RWPE1 (cell line): Measurements from ENCODE around the gene TEX52.
A peak's percentile ranks its signal among the peaks of the same experiment; 100 is the strongest.

Experiments
- CTCF ChIA-PET: fragments of 350-600 bp; sonication (Branson Sonifier 250); formaldehyde crosslinking; extraction: SDS; loops from one replicate; lab custom pipeline; 2021; lab: Yijun Ruan, JAX
- POLR2A ChIA-PET: fragments of 400-600 bp; formaldehyde crosslinking; extraction: SDS; loops from one replicate; lab custom pipeline; 2020; ENCODE audit warnings: antibody characterized with exemption; ENCODE audit not compliant: low non-redundant PET; lab: Yijun Ruan, JAX
- DNase-seq: peaks from one replicate; pipeline ENCODE4 v3.0.0; 2012; ENCODE audit warnings: low spot score
- H3K27ac ChIP-seq: fragments of 450-650 bp; 2 replicates; pipeline ENCODE4 v1.5.1; 2017
- CTCF ChIP-seq: fragments of 450-650 bp; conservative IDR thresholded peaks from 2 replicates; pipeline ENCODE4 v1.5.1; 2017; ENCODE audit warnings: low read depth, mild to moderate bottlenecking

Gene TEX52

DNA sequence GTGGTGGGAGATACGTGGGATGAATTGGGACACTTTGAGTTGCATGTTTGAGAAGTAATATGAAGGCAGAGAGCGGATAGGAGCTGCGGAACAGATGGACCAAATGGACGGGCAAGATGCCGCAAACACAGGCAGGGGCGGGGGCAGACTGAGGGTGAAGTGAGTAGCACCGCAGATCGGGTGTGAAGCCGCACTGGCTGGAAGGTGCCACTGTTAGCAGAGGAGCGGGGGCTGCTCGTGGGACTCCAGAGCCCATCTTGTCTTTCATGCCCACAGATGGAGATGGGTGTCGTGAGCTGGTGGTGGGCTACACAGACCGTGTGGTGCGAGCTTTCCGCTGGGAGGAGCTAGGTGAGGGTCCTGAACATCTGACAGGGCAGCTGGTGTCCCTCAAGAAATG is 37.0 kb downstream of the TEX52 start:
- DNase-seq: no peak
- ChIA-PET POLR2A (no interaction called here), CTCF (interaction anchor here (0.7 kb wide), 1 partner anchor 21 kb away, joined by 4 read pairs; no protein-coding TSS in a partner anchor)
- TF ChIP-seq CTCF: no peak
- H3K27ac ChIP-seq: no peak overlapping the region

- peak; percentile 66 for TF ChIP-seq CTCF
- POLR2A ChIA-PET: interaction anchor here (0.7 kb wide), 1 partner anchor 78 kb away, joined by 4 read pairs; no protein-coding TSS in a partner anchor
- CTCF ChIA-PET: interaction anchor here (0.7 to 1.2 kb wide), 4 partner anchors 13 to 1372 kb away, joined by 3 to 4 read pairs (median 3); no protein-coding TSS in a partner anchor
- DNase-seq: peak; percentile 59
- H3K27ac ChIP-seq: peak overlapping the region; percentile 85
Measured at GRCh38 chr12:2813214-2814185, 43.3 kb downstream of the TEX52 start.

GRCh38 chr12:2812290-2813213 is 44.3 kb downstream of the TEX52 start, which contains the start of gene ITFG2:
ITFG2 (plus strand) TSS chr12:2812668; CDS start chr12:2812761, 93 bp downstream.
- ChIA-PET POLR2A (no interaction called here), CTCF (interaction anchor here (1.0 kb wide), 1 partner anchor 28 kb away, joined by 3 read pairs; no protein-coding TSS in a partner anchor)
- DNase-seq: peak; percentile 94
- H3K27ac ChIP-seq: peak within 1 kb of the TSS; percentile 85
- TF ChIP-seq CTCF: no peak

DNA sequence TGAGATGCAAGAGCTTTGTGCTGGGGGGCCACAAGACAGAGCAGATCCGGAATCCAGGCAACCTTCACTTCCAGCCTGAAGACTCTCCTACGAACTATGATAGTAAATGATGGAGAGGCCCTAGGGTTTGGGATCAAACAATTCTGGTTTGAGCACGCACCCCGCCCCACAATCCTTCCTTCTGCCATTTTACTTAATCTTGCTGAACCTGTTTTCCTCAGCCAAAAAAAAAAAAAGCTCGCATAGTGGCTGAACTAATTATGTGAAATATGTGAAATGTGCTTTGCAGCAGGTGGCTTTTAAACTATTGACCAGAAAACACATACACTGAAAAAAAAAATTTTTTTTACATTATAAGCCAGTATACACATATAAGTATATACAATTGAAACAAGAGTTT is 45.0 kb downstream of the TEX52 start:
- DNase-seq: no peak
- TF ChIP-seq CTCF: no peak
- H3K27ac ChIP-seq: no peak overlapping the region
- ChIA-PET CTCF (interaction anchor here (1.0 kb wide), 1 partner anchor 28 kb away, joined by 3 read pairs; no protein-coding TSS in a partner anchor), POLR2A (no interaction called here)

- POLR2A ChIA-PET: no interaction called here
- CTCF ChIA-PET: no interaction called here
- no peak overlapping the region for H3K27ac ChIP-seq
- TF ChIP-seq CTCF: no peak
- no peak for DNase-seq
Measured at GRCh38 chr12:2806700-2807099, 50.1 kb downstream of the TEX52 start.

- CTCF ChIA-PET: no interaction called here
- TF ChIP-seq CTCF: no peak
- no peak for DNase-seq
- H3K27ac ChIP-seq: no peak overlapping the region
- POLR2A ChIA-PET: no interaction called here
Measured at GRCh38 chr12:2805143-2805520, 51.7 kb downstream of the TEX52 start.
